ENCODE data around the gene TMEM17. TPM values are rescaled to one million over a fixed set of nuclear protein-coding genes. Genes with fewer than 3 reads are reported as not detected.

Gene TMEM17
- total RNA-seq, 1 experiment from 2014 or later, result 0.40 TPM

- Histone ChIP-seq H3K9me3 (replicated peaks) (no peaks in the 10 kb centered on the region), H3K4me1 (no peaks in the 10 kb centered on the region), H3K4me3 (no peak overlapping the region), H3K27ac (no peak overlapping the region), H3K36me3 (no peaks in the 10 kb centered on the region), H3K27me3 (no peaks in the 10 kb centered on the region)
- no peak for DNase-seq
Observed at GRCh38 chr2:62460175-62460574, 45.8 kb downstream of the TMEM17 start.

GRCh38 chr2:62459672-62460071 lies 46.3 kb downstream of the TMEM17 start:
- H3K27ac ChIP-seq, result no peak overlapping the region

GRCh38 chr2:62459106-62459505 lies 46.9 kb downstream of the TMEM17 start:
- DNase-seq, result peak in 1 of 2 experiments; percentile 29
- Histone ChIP-seq H3K36me3 (no peaks in the 10 kb centered on the region), H3K4me1 (no peaks in the 10 kb centered on the region), H3K9me3 (replicated peaks) (no peaks in the 10 kb centered on the region), H3K4me3 (no peak overlapping the region), H3K27ac (no peak overlapping the region), H3K27me3 (no peaks in the 10 kb centered on the region)

More at GRCh38 chr2:62459672-62460071, 46.3 kb downstream of the TMEM17 start:
- no peak for DNase-seq
- Histone ChIP-seq H3K4me3 (no peak overlapping the region), H3K27me3 (no peaks in the 10 kb centered on the region), H3K4me1 (no peaks in the 10 kb centered on the region), H3K36me3 (no peaks in the 10 kb centered on the region), H3K9me3 (replicated peaks) (no peaks in the 10 kb centered on the region)

- Histone ChIP-seq H3K9me3 (replicated peaks) (no peaks in the 10 kb centered on the region), H3K27me3 (no peaks in the 10 kb centered on the region), H3K4me3 (no peak overlapping the region), H3K4me1 (no peaks in the 10 kb centered on the region), H3K27ac (no peak overlapping the region), H3K36me3 (no peaks in the 10 kb centered on the region)
- DNase-seq, result no peak
Observed at GRCh38 chr2:62458671-62459081, 47.3 kb downstream of the TMEM17 start.

GRCh38 chr2:62458206-62458641 lies 47.8 kb downstream of the TMEM17 start:
- H3K27me3 ChIP-seq, result no peaks in the 10 kb centered on the region

GRCh38 chr2:62457556-62457955 lies 48.4 kb downstream of the TMEM17 start:
- Histone ChIP-seq H3K27ac (no peak overlapping the region; the same call in 1 of the 2 replicates), H3K4me1 (no peaks in the 10 kb centered on the region), H3K4me3 (peak overlapping the region; percentile 66)

More at GRCh38 chr2:62458206-62458641, 47.8 kb downstream of the TMEM17 start:
- Histone ChIP-seq H3K4me1 (no peaks in the 10 kb centered on the region), H3K36me3 (no peaks in the 10 kb centered on the region), H3K27ac (no peak overlapping the region), H3K9me3 (replicated peaks) (no peaks in the 10 kb centered on the region), H3K4me3 (no peak overlapping the region)
- DNase-seq, result no peak

GRCh38 chr2:62456721-62457539 lies 49.1 kb downstream of the TMEM17 start:
- H3K4me3 ChIP-seq, result peak overlapping the region; percentile 66
- no peaks in the 10 kb centered on the region for H3K27me3 ChIP-seq
- no peaks in the 10 kb centered on the region for H3K9me3 ChIP-seq (replicated peaks)
- no peaks in the 10 kb centered on the region for H3K36me3 ChIP-seq
- H3K27ac ChIP-seq, result peak overlapping the region; percentile 25; the same call in 1 of the 2 replicates
- peak; percentile 79 to 86 for DNase-seq
- H3K4me1 ChIP-seq, result no peaks in the 10 kb centered on the region

More at GRCh38 chr2:62457556-62457955, 48.4 kb downstream of the TMEM17 start:
- H3K27me3 ChIP-seq, result no peaks in the 10 kb centered on the region
- H3K9me3 ChIP-seq (replicated peaks), result no peaks in the 10 kb centered on the region
- no peak for DNase-seq
- H3K36me3 ChIP-seq, result no peaks in the 10 kb centered on the region

- Histone ChIP-seq H3K4me3 (peak overlapping the region; percentile 66; the same call in 1 of the 2 replicates), H3K36me3 (no peaks in the 10 kb centered on the region), H3K27ac (no peak overlapping the region), H3K9me3 (replicated peaks) (no peaks in the 10 kb centered on the region), H3K27me3 (no peaks in the 10 kb centered on the region), H3K4me1 (no peaks in the 10 kb centered on the region)
- no peak for DNase-seq
Observed at GRCh38 chr2:62455957-62456692, 49.9 kb downstream of the TMEM17 start.

- Histone ChIP-seq H3K36me3 (no peaks in the 10 kb centered on the region), H3K4me1 (no peaks in the 10 kb centered on the region), H3K27me3 (no peaks in the 10 kb centered on the region), H3K9me3 (replicated peaks) (no peaks in the 10 kb centered on the region), H3K27ac (no peak overlapping the region), H3K4me3 (no peak overlapping the region)
- no peak for DNase-seq
Observed at GRCh38 chr2:62453955-62454354, 52.0 kb downstream of the TMEM17 start.

GRCh38 chr2:62452701-62453454 lies 53.1 kb downstream of the TMEM17 start:
- no peaks in the 10 kb centered on the region for H3K4me1 ChIP-seq
- no peak overlapping the region for H3K4me3 ChIP-seq
- no peaks in the 10 kb centered on the region for H3K27me3 ChIP-seq
- H3K27ac ChIP-seq, result no peak overlapping the region
- no peaks in the 10 kb centered on the region for H3K9me3 ChIP-seq (replicated peaks)
- no peaks in the 10 kb centered on the region for H3K36me3 ChIP-seq
- no peak for DNase-seq

- H3K9me3 ChIP-seq (replicated peaks), result no peaks in the 10 kb centered on the region
- H3K27ac ChIP-seq, result no peak overlapping the region
- H3K27me3 ChIP-seq, result no peaks in the 10 kb centered on the region
- no peaks in the 10 kb centered on the region for H3K4me1 ChIP-seq
- no peaks in the 10 kb centered on the region for H3K36me3 ChIP-seq
- no peak overlapping the region for H3K4me3 ChIP-seq
- no peak for DNase-seq
Observed at GRCh38 chr2:62450716-62451191, 55.2 kb downstream of the TMEM17 start.

Other genes starting within 250 kb of the TMEM17 start
- 29.1 and 32.7 TPM in 2 replicates for gene EHBP1, start 199.5 kb upstream of the TMEM17 start, total RNA-seq (2014; rRNA removed; shearing (Covaris generic))

Data from SJCRH30 (cell line).